Measurements from ENCODE around the gene YBX1.

Gene YBX1

DNA sequence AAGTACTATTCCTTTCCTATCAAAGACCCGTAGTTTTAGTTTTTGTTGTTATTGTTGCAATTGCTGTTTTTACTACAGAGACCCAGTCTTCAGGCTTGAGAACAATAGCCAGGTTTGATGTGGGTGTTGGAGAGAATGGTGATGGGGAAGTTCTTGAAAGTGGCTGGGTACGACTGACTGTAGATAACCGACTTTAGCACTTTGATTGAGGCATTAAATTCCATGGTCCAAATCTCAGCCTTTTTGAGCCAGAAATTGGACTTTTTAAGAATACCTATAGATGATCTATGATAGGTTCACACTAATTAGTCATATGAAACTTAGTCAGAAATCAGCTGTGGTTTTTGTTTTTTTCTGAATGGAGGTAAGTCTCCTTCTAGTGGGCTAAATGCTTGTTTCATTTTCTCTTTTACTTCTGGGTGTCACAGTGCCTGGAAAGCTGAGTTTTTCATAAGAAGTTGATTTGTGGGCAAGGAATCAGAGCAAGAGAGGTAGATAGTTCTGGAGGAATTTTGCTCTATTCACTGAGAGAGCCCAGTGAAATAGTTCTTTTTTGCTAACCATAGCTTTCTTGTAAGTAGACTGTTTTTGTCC is 21.2 kb upstream of the YBX1 start:
- H3F3A ChIP-seq (ENCODE audit: insufficient read depth, low read length): peaks cover 23% of the 10 kb centered on the region
- H3K9ac ChIP-seq (ENCODE audit: low read length): peak overlapping the region; percentile 21; the same call in 1 of the 2 replicates
- H2AFZ ChIP-seq (ENCODE audit: low read length): no peak overlapping the region
- H3K9me2 ChIP-seq (replicated peaks; ENCODE audit: insufficient read depth, low read length): no peaks in the 10 kb centered on the region
- peak; percentile 77 for DNase-seq
- TF ChIP-seq CTCF (IDR thresholded peaks at IDR 0.05; ENCODE audit: low read length) (no peak), EZH2 (optimal IDR thresholded peaks at IDR 0.05; ENCODE audit: low read depth, low read length) (no peak), EZH2phosphoT487 (IDR thresholded peaks at IDR 0.05; ENCODE audit: low read length) (no peak)
- no peaks in the 10 kb centered on the region for H4K20me1 ChIP-seq (ENCODE audit: insufficient read depth, low read length)
- peaks cover 7% of the 10 kb centered on the region; the same call in 1 of the 2 replicates for H3K36me3 ChIP-seq (replicated peaks; ENCODE audit: insufficient read depth, low read length)
- H3K4me3 ChIP-seq (ENCODE audit: low read length): peak overlapping the region; percentile 14
- peak overlapping the region; percentile 66 for H3K4me2 ChIP-seq (ENCODE audit: low read depth, low read length)
- peaks cover 29% of the 10 kb centered on the region for H3K4me1 ChIP-seq (ENCODE audit: low read length)
- peak overlapping the region; percentile 52; the same call in 1 of the 2 replicates for H3K27ac ChIP-seq (ENCODE audit: low read length)
- no peaks in the 10 kb centered on the region for H3K9me3 ChIP-seq (replicated peaks; ENCODE audit: insufficient read depth, low read length)
- peaks cover 43% of the 10 kb centered on the region for H3K79me2 ChIP-seq (ENCODE audit: low read length)
- no peaks in the 10 kb centered on the region for H3K27me3 ChIP-seq (replicated peaks; ENCODE audit: insufficient read depth, low read length)

DNA sequence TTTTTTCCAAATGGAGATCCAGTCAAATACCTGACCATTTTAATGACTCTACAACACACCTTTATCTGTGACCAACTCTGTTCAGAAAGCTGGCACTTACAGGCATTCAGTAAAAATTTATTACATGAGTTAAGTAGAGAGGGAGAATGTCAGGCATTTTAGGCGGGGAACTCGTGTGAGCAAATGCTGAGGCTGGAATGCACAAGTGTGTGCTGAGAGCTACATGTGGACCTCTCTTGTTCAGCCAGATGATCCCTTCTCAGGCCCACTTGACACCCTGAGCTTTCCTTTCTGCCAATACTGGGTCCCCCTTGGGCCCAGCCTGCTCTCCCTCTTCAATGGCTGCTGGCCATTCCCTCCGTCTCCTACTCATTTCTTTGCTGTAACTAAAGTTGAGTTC is 12.3 kb upstream of the YBX1 start:
- no peak overlapping the region for H3K9ac ChIP-seq (ENCODE audit: low read length)
- DNase-seq: no peak
- no peak for TF ChIP-seq EZH2phosphoT487 (IDR thresholded peaks at IDR 0.05; ENCODE audit: low read length)
- no peak for TF ChIP-seq EZH2 (optimal IDR thresholded peaks at IDR 0.05; ENCODE audit: low read depth, low read length)
- no peak for TF ChIP-seq CTCF (IDR thresholded peaks at IDR 0.05; ENCODE audit: low read length)
- H3F3A ChIP-seq (ENCODE audit: insufficient read depth, low read length): no peaks in the 10 kb centered on the region
- no peak overlapping the region for H3K27ac ChIP-seq (ENCODE audit: low read length)
- H4K20me1 ChIP-seq (ENCODE audit: insufficient read depth, low read length): no peaks in the 10 kb centered on the region
- H3K4me3 ChIP-seq (ENCODE audit: low read length): no peak overlapping the region
- H3K27me3 ChIP-seq (replicated peaks; ENCODE audit: insufficient read depth, low read length): no peaks in the 10 kb centered on the region
- H3K4me2 ChIP-seq (ENCODE audit: low read depth, low read length): no peak overlapping the region
- no peaks in the 10 kb centered on the region for H3K79me2 ChIP-seq (ENCODE audit: low read length)
- H2AFZ ChIP-seq (ENCODE audit: low read length): no peak overlapping the region
- no peaks in the 10 kb centered on the region for H3K4me1 ChIP-seq (ENCODE audit: low read length)
- no peaks in the 10 kb centered on the region for H3K9me2 ChIP-seq (replicated peaks; ENCODE audit: insufficient read depth, low read length)
- no peaks in the 10 kb centered on the region for H3K9me3 ChIP-seq (replicated peaks; ENCODE audit: insufficient read depth, low read length)
- peaks cover 7% of the 10 kb centered on the region; the same call in 1 of the 2 replicates for H3K36me3 ChIP-seq (replicated peaks; ENCODE audit: insufficient read depth, low read length)

DNA sequence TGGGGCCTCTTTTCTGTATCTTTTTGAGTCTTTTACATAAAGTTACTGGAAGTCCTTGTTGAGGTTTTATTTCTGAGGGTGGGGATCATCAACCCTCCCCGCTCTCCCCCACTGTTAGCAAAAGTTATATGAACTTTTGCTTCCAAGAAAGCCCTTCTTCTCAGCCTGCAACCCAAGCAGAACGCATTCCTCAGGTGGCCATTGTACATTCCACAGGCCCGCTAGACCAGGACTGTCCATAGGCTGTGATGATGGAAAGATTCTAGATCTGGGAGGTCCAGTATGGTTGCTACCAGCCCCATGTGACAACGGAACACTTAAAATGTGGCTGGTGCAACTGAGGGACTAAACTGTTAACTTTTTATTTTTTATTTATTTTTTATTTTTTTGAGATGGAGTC is 11.8 kb upstream of the YBX1 start:
- Histone ChIP-seq H3K36me3 (replicated peaks; ENCODE audit: insufficient read depth, low read length) (peaks cover 6% of the 10 kb centered on the region; the same call in 1 of the 2 replicates), H3K9ac (ENCODE audit: low read length) (no peak overlapping the region), H3K27me3 (replicated peaks; ENCODE audit: insufficient read depth, low read length) (no peaks in the 10 kb centered on the region), H4K20me1 (ENCODE audit: insufficient read depth, low read length) (no peaks in the 10 kb centered on the region), H3K79me2 (ENCODE audit: low read length) (no peaks in the 10 kb centered on the region), H2AFZ (ENCODE audit: low read length) (no peak overlapping the region), H3K4me3 (ENCODE audit: low read length) (no peak overlapping the region), H3K4me1 (ENCODE audit: low read length) (no peaks in the 10 kb centered on the region), H3F3A (ENCODE audit: insufficient read depth, low read length) (no peaks in the 10 kb centered on the region), H3K4me2 (ENCODE audit: low read depth, low read length) (no peak overlapping the region), H3K9me3 (replicated peaks; ENCODE audit: insufficient read depth, low read length) (no peaks in the 10 kb centered on the region), H3K27ac (ENCODE audit: low read length) (no peak overlapping the region), H3K9me2 (replicated peaks; ENCODE audit: insufficient read depth, low read length) (no peaks in the 10 kb centered on the region)
- DNase-seq: no peak
- no peak for TF ChIP-seq EZH2 (optimal IDR thresholded peaks at IDR 0.05; ENCODE audit: low read depth, low read length)
- no peak for TF ChIP-seq EZH2phosphoT487 (IDR thresholded peaks at IDR 0.05; ENCODE audit: low read length)
- no peak for TF ChIP-seq CTCF (IDR thresholded peaks at IDR 0.05; ENCODE audit: low read length)

Data from MM.1S (cell line).